Effector CD8-positive, alpha-beta T cell (primary cell): Measurements from ENCODE around the gene EPB41L4B.
"Not testable (repeated sequence)": the region's sequence is repeated elsewhere in the genome, so short reads cannot be mapped to it uniquely, and the experiment has no call there.

Source experiments
- DNase-seq: peaks from one replicate; lab custom pipeline; 2025; lab: John Stamatoyannopoulos, UW

Gene EPB41L4B

GRCh38 chr9:109244179-109245132 lies 76.4 kb downstream of the EPB41L4B start:
- DNase-seq: peak; percentile 29

- DNase-seq: no peak
These were observed 78.1 kb downstream of the EPB41L4B start for GRCh38 chr9:109242741-109243140.

GRCh38 chr9:109242014-109242413 lies 78.8 kb downstream of the EPB41L4B start:
- no peak for DNase-seq

GRCh38 chr9:109241207-109241606 lies 79.7 kb downstream of the EPB41L4B start:
- no peak for DNase-seq

- DNase-seq: no peak
These were observed 81.6 kb downstream of the EPB41L4B start for GRCh38 chr9:109239240-109239639.

GRCh38 chr9:109238655-109239054 lies 82.2 kb downstream of the EPB41L4B start:
- DNase-seq: no peak

GRCh38 chr9:109238125-109238524 lies 82.7 kb downstream of the EPB41L4B start:
- no peak for DNase-seq

- DNase-seq: no peak
These were observed 88.2 kb downstream of the EPB41L4B start for GRCh38 chr9:109232449-109233237.

GRCh38 chr9:109231593-109231992 lies 89.3 kb downstream of the EPB41L4B start:
- DNase-seq: no peak

- DNase-seq: no peak
These were observed 90.6 kb downstream of the EPB41L4B start for GRCh38 chr9:109230277-109230676.

GRCh38 chr9:109229682-109230081 lies 91.2 kb downstream of the EPB41L4B start:
- DNase-seq: no peak

- DNase-seq: no peak
These were observed 92.7 kb downstream of the EPB41L4B start for GRCh38 chr9:109228093-109228642.

GRCh38 chr9:109225629-109226028 lies 95.2 kb downstream of the EPB41L4B start:
- DNase-seq: no peak

GRCh38 chr9:109224751-109225150 lies 96.1 kb downstream of the EPB41L4B start:
- no peak for DNase-seq

- DNase-seq: not testable (repeated sequence)
These were observed 102.6 kb downstream of the EPB41L4B start for GRCh38 chr9:109218242-109218641.

- DNase-seq: no peak
These were observed 106.4 kb downstream of the EPB41L4B start for GRCh38 chr9:109214414-109214813.

- no peak for DNase-seq
These were observed 107.4 kb downstream of the EPB41L4B start for GRCh38 chr9:109213285-109214121.

GRCh38 chr9:109212768-109213167 lies 108.1 kb downstream of the EPB41L4B start:
- no peak for DNase-seq

GRCh38 chr9:109206670-109207069 lies 114.2 kb downstream of the EPB41L4B start:
- no peak for DNase-seq

- DNase-seq: no peak
These were observed 115.3 kb downstream of the EPB41L4B start for GRCh38 chr9:109205526-109205925.

GRCh38 chr9:109203761-109204360 lies 117.0 kb downstream of the EPB41L4B start:
- no peak for DNase-seq
